Inflammatory macrophage (primary cell): Measurements from ENCODE around the gene USP37.
"Not testable (repeated sequence)": the region's sequence is repeated elsewhere in the genome, so short reads cannot be mapped to it uniquely, and the experiment has no call there.

Source experiments
- DNase-seq, 2 donors: peaks; one replicate each; pipeline ENCODE4 v3.0.0-alpha.2; 2020 to 2022

Gene USP37

DNA sequence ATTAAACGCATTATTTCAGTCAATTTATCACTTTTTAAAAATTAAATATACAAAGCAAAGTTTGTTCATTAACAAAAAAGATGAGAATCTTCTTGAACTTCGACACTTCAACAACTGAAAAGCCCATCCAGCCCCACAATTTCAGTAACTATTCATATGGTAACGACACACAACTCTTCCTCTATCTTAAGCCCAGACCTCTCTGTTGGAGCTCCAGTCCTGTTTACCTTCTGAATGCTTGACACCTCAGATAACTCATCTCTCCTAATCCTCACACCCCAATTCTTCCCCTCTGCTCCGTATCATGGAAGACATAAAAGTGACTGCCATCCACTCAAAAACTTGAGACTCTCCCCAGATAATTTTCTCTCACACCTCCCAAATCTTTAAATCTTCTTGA lies 12.6 kb downstream of the USP37 start:
- no peak for DNase-seq

DNA sequence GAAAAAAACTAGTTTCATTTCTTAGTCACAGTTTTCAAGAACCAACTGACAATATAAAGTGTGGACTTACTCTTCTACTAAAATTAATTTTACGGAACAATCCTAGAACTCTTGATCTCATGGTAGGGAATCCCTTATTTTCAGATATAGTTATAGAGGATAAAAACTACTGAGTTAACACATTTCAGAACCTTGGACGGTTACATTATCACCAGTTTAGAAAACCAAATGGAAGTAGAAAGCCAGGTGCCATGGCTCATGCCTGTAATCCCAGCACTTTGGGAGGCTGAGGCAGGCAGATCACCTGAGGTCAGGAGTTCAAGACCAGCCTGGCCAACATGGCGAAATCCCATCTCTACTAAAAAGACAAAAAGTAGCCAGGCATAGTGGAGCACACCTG lies 13.9 kb downstream of the USP37 start:
- DNase-seq: not testable (repeated sequence)

DNA sequence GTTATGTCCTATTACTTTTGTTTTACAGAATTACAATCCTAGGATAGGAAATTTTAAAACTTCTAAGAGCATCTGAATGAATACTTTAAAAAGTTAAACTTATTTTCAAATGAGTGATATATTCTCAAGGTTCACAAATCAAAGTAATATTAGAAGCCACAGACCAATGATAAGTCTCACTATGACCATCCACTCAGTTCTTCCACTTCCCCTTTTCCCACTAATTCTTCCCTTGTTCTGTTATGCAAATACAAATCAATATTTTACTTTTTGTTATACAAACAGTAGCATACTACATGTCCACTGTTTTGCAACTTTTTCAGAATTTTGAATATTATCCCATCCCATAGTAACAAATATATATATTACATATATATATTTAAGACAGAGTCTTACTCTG lies 20.2 kb downstream of the USP37 start:
- no peak for DNase-seq

DNA sequence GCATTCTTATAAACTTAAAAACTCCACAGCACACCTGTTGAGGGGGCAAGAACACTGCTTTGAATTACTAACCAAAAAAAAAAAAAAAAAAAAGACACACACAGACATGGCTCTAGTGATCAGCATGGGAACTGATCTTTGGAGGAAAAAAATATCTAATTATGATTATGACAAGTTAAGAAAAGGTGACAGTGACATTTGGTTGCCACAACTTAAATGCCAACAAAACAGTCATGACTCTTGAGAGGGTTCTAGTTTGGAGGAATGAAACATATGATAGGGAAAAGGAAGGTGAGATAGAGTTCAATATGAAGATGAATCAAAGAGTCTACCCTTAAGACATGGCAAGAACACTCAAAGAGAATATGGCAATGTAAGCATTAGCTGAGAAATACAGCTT lies 20.6 kb downstream of the USP37 start:
- no peak for DNase-seq

DNA sequence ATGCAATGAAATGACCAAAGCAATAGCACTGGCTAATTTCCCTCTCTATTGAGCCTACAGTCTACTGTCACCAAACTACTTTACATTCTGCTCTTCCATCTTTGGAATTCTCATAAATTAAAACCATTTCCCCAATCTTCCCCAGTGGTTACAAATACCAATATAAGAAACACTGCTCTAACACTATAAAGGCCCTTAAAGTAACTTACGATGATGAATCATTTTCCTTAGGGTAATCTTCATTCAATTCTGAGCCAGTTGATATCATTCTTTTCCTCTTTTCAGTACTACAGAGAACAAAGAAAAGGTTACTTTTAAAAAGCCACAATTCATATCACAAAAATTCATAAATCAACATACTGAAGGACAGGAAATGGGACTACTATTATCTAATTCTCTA lies 22.1 kb downstream of the USP37 start:
- no peak for DNase-seq

DNA sequence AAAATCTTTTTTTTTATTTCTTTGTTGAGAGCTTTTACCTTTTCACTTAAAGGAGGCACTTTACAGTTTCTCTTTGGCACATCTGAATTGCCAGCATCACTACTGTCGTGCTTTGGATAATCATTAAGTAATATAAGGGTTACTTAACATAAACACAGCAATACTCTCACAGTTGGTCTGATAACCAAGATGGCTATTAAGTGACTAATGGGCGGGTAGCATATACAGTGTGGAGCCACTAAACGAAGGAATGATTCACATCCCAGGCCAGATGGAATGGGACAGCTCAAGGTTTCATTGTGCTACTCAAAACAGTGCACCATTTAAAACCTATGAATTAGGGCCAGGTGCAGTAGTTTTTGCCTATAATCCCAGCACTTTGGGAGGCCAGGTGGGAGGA lies 28.1 kb downstream of the USP37 start:
- DNase-seq: no peak

DNA sequence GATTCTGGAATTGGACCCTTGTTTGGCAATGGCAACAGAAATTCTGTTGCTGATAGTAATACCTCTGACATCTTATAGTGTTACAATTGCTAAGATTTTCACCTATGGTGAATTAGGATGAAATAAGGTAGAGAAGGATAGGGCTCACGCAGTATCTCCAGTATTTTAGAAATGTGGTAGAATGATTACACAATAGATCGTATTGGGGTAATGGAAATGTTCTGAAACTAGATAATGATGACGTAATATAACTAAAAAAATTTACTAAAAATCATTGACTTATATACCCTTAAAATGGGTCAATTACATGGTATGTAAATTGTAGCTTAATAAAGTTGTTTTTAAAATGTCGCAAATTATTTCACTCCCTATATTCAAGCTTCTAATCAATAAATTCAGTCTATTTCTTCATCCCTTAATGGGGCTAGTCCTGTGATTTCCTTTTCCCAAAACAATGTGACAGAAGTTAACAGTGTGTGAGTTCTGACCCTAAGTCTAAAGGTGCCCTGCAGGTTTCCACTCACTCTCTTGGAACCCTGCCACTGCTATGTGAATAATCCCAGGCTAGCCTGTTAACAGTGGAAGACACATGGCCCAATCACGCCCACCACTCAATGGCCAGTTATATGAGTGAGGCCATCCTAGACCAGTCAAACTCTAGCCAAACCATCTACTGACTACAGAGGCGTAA lies 31.2 kb downstream of the USP37 start:
- no peak for DNase-seq

DNA sequence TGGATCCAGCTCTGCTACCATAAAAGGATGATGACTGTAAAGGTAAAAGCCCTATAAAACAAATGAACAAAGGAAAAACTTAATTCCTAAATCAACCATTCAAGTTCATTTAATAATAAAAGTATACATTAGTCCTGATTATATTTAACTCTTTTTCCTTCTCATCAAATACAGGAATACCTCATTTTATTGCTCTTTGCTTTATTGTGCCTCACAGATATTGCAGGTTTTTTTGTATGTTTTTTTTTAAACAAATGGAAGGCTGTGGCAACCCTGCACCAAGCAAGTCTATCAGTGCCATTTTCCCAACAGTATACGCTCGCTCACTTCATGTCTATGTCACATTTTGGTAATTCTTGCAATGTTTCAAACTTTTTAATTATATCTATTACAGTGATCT lies 38.2 kb downstream of the USP37 start:
- no peak for DNase-seq

DNA sequence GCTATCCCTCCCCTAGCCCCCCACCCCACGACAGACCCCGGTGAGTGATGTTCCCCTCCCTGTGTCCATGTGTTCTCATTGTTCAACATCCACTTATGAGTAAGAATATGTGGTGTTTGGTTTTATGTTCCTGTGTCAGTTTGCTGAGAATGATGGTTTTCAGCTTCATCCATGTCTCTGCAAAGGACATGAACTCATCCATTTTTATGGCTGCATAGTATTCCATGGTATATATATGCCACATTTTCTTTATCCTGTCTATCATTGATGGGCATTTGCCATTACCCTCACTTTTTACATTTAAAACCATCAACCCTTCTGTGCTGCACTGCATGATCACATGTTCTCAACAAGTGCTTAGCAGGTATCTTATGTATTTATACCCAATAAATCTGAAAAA lies 39.7 kb downstream of the USP37 start:
- not testable (repeated sequence) for DNase-seq

DNA sequence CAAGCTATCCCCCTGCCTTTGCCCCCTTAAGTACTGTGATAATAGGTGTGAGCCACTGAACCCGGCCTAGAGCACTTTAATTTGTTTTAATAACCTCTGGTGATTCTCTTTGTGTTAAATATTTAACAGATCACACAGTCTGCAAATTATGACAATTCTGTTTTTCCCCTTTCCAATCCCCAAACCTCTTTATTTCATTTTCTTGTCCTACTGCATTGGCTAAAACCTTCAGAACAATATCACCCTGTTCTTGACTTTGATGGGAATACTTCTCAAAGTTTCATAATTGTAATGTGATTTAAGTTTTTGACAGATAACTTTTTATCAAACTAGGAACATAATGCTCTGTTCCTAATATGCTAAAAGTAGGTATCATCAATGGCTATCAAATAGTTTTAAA lies 44.5 kb downstream of the USP37 start:
- no peak for DNase-seq

DNA sequence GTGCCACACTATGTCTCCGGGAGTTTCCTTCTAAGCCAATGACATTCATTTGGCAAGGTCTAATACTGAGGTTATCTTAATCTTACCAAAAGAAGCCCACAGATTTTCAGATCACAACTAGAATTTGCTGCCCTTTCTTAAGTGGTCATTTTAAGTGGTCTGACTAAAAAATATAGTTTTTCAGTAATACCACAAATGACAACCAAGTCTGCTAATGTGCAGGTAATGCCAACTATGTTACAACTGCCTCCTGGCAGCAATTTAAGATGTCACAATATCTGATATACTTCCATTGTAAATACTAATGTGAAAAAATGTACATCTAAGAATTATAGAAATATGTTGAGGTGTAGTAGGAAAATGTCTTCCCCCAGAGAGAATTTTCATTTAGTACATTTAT lies 49.3 kb downstream of the USP37 start:
- no peak for DNase-seq

DNA sequence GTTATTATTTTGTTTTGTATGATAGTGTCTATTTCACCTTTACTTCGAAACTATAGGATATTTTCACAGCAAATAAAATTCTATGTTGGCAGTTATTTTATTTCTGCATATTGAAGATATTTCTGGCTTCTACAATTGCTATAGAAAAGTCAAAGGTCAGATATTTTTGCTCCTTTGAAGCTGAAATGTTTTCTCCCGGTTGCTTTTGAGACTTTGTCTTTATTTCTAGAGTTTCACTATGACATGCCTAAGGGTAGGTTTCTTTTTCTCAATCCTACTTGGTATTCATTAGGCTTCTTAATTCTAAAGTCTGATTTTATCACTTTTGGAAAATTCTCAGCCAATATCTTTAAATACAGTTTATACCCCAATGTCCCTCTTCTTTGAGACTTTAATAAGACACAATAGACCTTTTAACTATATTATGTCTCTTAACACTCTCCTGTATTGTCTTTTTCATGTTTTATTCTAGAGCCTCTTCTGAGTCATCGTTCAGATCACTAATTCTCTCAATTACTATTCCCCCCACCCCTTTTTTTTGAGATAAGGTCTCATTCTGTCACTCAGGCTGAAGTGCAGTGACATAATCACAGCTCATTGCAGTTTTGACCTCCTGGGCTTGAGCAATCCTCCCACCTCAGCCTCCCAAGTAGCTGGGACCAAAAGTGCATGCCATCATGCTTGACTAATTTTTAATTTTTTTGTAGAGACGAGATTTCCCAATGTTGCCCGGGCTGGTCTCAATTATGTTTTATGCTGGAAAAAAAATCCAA lies 50.5 kb downstream of the USP37 start:
- peak in 1 of 2 donors; percentile 20 for DNase-seq

DNA sequence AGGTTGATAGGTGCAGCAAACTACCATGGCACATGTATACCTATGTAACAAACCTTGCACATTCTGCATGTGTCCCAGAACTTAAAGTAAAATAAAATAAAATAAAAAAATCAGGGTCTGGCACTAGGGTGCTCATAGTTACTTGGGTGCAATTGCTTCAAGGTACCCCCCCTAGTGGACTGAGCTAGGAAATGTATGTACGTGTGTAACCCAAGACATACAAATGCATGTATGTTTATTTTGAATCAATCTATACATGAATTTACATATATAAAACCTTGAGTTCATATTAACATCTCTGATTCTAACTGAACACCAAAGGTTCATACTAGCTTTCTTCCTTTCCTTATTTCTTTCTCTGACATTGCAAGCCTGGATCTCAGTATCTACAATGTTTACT lies 51.5 kb downstream of the USP37 start:
- peak; percentile 36 to 43 for DNase-seq

DNA sequence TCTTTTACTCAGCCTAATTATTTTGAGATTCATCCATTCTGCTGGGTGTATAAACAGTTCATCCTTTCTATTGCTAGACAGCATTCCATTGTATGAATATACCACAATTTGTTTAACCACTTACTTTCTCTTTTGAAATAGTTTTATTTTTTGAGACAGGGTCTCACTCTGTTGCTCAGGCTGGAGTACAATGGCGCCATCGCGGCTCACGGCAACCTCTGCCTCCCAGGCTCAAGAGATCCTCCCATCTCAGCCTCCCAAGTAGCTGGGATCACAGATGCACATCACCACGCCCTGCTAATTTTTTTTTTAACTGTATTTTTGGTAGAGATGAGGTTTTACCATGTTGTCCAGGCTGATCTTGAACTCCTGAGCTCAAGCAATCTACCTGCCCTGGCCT lies 54.5 kb downstream of the USP37 start:
- no peak for DNase-seq

DNA sequence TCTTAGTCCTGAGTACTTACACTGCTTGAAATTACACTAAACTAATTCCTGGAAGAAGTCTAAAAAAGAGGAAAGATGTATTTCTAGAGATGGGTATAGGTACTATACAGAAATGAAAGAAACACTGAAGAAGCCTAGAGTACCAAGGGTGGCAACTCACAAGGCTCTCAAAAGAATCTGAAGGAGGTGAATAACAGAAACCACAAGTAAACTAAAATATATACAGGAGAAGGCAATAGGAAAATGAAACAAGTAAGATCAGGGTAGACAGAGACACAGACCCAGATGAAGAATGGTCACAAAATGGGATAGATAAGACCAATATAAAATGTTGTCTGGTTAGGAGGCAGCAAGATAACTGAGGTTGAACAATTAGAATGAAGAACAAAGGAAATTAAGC lies 59.9 kb downstream of the USP37 start:
- no peak for DNase-seq

DNA sequence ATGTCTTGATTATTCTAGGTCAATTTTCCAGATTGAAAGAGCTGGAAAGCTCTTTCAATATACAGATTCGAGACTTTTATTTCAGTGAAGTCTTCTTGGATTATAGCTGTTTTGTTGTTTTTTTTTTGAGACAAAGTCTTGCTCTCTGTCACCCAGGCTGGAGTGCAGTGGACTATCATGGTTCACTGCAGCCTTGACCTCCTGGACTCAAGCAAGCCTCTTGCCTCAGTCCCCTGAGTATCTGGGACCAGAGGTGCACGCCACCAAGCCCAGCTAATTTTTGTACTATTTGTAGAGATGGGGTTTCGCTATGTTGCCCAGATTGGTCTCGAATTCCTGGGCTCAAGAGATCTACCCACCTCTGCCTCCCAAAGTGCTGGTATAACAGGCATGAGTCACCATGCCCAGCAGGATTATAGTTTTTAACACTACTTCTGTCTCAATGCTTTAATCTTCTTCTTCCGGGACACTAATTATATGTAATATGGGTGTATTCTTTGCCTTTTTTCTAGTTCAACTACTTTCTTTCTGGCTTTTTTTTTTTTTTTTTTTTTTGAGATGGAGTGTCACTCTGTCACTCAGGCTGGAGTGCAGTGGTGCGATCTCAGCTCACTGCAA lies 62.3 kb downstream of the USP37 start:
- DNase-seq: no peak

DNA sequence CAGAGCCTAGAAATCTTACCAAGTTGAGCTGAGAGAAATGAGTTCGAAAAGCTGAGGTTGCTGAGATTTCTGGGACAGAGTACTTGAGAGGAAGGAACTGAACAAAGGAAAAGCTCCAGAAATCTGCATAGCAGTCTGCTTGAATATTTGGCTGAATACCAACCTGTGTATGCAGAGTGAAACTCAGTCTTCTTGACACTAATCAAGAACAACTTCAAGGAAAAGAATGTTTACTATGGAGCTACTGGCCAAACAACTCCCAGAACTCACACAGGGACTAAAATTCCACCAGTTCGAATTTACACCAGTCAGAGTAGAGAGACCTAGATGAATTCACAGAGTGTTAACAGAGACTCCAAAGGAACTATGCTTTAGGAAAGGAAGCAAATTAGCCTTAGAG lies 66.5 kb downstream of the USP37 start:
- DNase-seq: no peak

DNA sequence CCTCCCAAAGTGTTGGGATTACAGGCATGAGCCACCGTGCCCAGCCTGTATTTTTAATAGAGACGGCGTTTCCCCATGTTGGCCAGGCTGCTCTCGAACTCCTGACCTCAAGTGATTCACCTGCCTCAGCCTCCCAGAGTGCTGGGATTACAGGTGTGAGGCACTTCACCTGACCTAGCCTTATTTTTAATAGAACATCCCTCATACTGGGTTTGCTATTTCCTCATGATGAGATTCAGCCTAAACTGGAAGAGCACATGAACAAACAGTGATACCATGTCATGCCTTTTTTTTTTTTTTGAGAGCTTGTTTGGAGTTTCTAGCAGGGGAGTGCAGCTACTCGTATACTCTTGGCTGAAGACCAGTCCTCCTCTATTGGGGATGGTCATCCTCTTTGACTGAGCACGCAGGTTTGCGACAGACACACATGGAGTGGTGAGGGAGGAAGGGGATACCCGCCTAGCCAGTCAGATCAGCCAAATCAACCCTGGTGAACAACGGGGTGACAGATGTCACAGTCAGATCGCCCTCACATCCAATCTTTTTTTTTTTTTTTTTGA lies 67.6 kb downstream of the USP37 start:
- no peak for DNase-seq

DNA sequence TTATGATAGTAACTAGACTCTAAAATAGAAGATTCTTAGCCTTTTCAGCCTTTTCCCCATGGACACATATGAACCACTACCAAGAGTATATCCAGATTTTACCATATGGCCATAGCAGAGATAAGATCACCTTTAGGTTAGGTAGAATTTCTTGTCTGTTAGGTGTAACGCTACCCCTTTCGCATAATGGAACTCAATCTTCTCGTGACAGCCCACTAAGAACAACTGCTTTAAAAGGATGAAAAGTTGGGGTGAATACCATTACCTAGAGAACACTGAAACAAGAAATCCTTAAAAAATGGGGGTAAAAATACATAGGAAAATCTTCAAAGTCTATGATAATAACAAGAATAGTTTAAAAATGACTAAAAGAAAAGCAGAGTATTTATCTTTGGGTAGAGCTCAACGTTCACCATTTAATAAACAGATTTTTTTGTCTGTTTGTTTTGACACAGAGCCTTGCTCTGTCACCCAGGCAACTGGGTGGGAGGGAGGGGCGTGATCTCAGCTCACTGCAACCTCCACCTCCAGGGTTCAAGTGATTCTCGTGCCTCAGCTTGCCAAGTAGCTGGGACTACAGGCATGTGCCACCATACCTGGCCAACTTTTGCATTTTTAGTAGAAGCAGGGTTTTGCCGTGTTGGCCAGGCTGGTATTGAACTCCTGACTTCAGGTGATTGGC lies 82.0 kb downstream of the USP37 start:
- DNase-seq: no peak

DNA sequence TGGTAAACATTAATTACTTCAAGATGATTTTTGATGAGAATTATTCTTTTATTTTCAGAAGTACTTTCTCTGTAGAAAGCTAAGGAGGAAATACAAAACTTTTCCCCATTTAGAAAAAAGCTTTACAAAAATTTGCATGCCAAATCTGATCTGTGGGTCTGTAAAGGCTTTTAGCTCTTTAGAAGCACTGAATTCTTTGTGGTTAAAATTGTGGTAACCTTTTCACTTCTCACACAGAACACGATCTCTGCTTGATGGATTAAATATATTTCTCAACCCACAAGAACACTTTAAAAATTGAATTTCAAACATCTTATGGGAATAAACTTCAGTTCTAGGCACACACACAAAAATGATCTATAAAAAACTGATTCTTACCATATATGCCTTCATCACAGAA lies 85.5 kb downstream of the USP37 start:
- no peak for DNase-seq

DNA sequence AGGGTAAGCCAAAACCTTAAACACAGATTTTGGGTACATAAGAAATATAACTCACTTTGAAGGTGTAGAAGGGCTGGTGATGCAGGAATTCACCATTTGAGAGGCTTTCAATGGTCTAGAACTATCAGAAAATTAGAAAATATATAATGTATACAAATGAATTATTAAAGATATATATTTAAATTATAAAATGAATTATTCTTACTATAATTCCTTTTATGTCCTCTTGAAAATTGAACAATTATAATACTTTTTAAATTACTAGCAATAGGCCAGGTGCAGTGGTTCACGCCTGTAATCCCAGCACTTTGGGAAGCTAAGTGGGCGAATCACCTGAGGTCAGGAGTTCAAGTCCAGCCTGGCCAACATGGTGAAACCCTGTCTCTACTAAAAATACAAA lies 88.6 kb downstream of the USP37 start:
- no peak for DNase-seq

DNA sequence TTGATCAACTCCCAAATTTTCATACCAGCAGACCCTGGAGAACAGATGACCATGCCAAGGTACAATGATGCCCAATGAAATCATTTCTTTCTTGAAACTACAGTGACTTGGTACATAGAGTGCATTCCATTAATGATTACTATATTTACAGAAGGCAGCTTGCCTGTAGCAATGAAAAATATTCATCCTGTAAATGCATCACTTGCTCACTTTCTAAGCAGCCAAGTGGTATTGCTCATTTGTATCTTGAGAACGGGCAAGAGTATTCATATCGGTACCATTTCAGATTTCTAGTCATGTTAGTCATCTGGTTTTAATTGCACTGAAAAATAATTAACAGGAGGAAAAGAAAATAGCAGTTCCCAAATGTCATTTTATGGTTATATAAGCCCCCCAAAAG lies 89.6 kb downstream of the USP37 start:
- DNase-seq: no peak

DNA sequence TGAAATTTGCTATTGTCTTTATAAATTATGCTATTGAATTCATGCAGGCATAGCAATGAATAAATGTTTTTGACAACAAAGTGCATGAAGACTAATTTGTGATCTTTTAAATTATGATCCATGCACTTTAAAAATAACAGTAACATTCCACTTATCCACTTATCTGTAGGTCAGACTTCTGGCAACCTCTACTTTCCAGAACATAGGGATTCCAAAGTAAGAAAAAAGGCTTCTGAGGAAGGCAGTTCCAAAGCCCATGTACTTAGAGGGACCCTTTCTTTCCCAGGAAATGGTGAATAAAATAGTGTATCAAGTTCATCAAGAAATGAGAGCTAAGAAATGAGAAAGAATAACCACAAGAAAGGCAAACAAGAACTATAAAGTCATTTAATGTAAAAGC lies 90.9 kb downstream of the USP37 start:
- DNase-seq: no peak
